Measurements from ENCODE around the gene AGAP3.
A peak's percentile ranks its signal among the peaks of the same experiment; 100 is the strongest.

AGAP3 gene

DNA sequence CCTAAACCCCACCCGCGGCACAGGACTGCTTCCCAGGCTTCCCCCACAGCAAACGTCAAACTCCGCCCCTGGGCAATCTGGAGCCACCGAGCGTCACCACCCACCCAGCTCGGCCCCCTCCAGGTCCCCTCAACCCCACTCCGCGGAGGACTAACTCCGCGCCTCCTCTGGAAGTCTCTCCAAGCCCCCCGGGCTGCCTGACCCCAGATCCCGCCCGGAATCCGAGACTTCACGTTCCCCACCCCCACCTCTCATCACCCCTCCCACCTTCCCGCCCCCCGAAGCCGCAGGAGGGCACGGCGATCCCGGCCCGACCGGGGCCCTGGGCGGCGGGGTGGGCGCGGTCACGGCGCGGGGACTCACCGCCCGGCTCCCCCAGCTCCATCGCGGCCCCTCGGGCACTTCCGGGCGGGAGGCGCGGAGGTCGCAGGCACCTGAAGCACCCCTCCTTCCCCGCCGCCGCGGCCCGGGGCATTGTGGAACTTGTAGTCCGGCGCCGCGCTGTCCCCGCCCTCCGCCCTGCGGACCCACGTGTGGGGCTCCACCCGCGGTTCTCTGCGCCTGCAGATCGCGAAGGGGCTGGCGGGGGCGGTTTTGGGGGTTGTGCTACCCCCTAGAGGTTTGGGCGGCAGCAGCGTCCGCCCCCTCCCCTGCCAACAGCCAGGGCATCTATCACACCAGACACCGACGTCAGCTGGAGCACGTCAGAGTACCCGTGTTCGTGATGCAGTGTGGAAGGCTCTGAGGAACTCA, 3.0 kb upstream of the AGAP3 start, which contains the start of gene TMUB1:
Gene TMUB1, minus strand, starts transcription at position 423 of the 753 bp plus-strand sequence. CDS start 930 bp downstream, outside the sequence.
- peaks cover 22% of the 10 kb centered on the region for H3K4me1 ChIP-seq (ENCODE audit: insufficient read depth, low read length)
- H3K9ac ChIP-seq (ENCODE audit: low read depth, low read length), result peak within 1 kb of the TSS; percentile 62

GRCh38 chr7:151083824-151084160, 2.5 kb upstream of the AGAP3 start:
- Histone ChIP-seq H3K9ac (ENCODE audit: low read depth, low read length) (peak overlapping the region; percentile 62; the same call in 1 of the 2 replicates), H3K9me3 (ENCODE audit: control insufficient read depth, insufficient read depth, low read length) (no peaks in the 10 kb centered on the region), H3K4me1 (ENCODE audit: insufficient read depth, low read length) (peaks cover 22% of the 10 kb centered on the region), H3K36me3 (ENCODE audit: insufficient read depth, low read length) (no peaks in the 10 kb centered on the region)

More for the DNA sequence above, 3.0 kb upstream of the AGAP3 start, which contains the start of gene TMUB1:
- Histone ChIP-seq H3K36me3 (ENCODE audit: insufficient read depth, low read length) (no peaks in the 10 kb centered on the region), H3K9me3 (ENCODE audit: control insufficient read depth, insufficient read depth, low read length) (no peaks in the 10 kb centered on the region)

DNA sequence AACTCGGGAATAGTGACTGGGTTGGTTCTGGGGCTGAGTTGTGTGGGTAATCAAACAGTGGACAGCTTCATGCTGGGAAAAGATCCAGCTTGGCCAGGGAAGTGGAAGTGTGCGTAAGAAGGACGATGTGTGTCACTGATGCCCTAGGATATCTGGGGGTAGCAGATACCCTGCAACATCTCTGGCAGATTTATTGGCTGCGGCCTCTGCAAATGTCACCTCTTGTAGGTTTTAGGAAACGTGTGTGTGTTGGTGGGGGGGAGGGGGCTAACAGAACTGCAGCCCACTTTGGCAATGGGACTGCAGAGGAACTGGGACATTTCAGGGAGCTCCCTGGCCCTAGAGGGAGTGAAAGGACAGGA, 965 bp upstream of the AGAP3 start:
- Histone ChIP-seq H3K36me3 (ENCODE audit: insufficient read depth, low read length) (no peaks in the 10 kb centered on the region), H3K9me3 (ENCODE audit: control insufficient read depth, insufficient read depth, low read length) (no peaks in the 10 kb centered on the region), H3K4me1 (ENCODE audit: insufficient read depth, low read length) (peaks cover 25% of the 10 kb centered on the region), H3K9ac (ENCODE audit: low read depth, low read length) (no peak overlapping the region)

GRCh38 chr7:151086802-151087244, 548 bp downstream of the AGAP3 start:
- Histone ChIP-seq H3K36me3 (ENCODE audit: insufficient read depth, low read length) (no peaks in the 10 kb centered on the region), H3K4me1 (ENCODE audit: insufficient read depth, low read length) (peaks cover 26% of the 10 kb centered on the region), H3K9ac (ENCODE audit: low read depth, low read length) (peak overlapping the region; percentile 66), H3K9me3 (ENCODE audit: control insufficient read depth, insufficient read depth, low read length) (no peaks in the 10 kb centered on the region)

GRCh38 chr7:151087245-151088018, 1.2 kb downstream of the AGAP3 start:
- H3K4me1 ChIP-seq (ENCODE audit: insufficient read depth, low read length), result peaks cover 26% of the 10 kb centered on the region
- H3K9me3 ChIP-seq (ENCODE audit: control insufficient read depth, insufficient read depth, low read length), result no peaks in the 10 kb centered on the region
- H3K9ac ChIP-seq (ENCODE audit: low read depth, low read length), result peak overlapping the region; percentile 66
- H3K36me3 ChIP-seq (ENCODE audit: insufficient read depth, low read length), result no peaks in the 10 kb centered on the region

GRCh38 chr7:151088019-151088855, 2.0 kb downstream of the AGAP3 start:
- no peaks in the 10 kb centered on the region for H3K36me3 ChIP-seq (ENCODE audit: insufficient read depth, low read length)
- H3K9me3 ChIP-seq (ENCODE audit: control insufficient read depth, insufficient read depth, low read length), result no peaks in the 10 kb centered on the region
- peak overlapping the region; percentile 66 for H3K9ac ChIP-seq (ENCODE audit: low read depth, low read length)
- peaks cover 26% of the 10 kb centered on the region for H3K4me1 ChIP-seq (ENCODE audit: insufficient read depth, low read length)

DNA sequence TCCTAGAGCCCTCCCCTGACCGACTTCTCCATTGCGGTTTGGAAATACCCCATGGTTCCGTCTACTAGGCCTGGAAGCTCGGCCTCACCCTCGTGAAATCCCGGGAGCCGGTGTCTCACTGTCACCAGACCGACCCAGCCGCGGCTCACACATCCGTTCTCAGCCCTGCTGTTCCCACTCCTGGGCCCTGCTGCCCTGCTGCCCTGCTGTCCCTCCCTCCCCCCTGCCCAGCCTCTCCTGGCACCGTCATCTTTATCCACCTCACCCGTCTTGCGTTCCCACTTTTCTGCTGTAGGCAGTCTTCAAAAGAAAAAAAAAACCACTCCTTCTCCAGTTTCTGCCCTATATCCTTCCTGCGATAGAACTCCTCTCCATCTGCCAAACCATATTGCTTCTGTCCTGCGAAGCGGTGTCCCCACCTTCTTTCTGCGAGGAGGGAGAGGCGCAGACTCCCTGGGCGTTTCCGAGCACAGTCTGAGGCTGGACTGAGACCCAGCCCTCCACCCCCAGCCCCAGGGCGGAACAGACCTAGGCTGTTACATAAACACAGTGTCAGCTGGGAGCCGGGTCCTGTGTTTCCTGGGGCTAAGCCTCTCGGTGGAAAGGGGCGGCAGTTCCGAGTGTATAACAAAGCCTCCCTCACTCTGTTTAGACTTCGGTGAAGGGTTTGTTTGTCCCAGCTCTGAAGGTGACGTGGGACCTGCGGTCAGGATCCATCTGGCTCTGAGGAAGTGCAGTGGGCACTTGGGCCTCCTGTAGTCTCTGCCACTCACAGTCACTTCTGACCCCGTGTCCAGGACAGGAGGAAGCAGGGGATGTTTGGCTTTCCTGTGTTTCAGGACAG, 2.8 kb downstream of the AGAP3 start:
- Histone ChIP-seq H3K4me1 (ENCODE audit: insufficient read depth, low read length) (peaks cover 26% of the 10 kb centered on the region), H3K9ac (ENCODE audit: low read depth, low read length) (peak overlapping the region; percentile 31; the same call in 1 of the 2 replicates), H3K9me3 (ENCODE audit: control insufficient read depth, insufficient read depth, low read length) (no peaks in the 10 kb centered on the region), H3K36me3 (ENCODE audit: insufficient read depth, low read length) (no peaks in the 10 kb centered on the region)

DNA sequence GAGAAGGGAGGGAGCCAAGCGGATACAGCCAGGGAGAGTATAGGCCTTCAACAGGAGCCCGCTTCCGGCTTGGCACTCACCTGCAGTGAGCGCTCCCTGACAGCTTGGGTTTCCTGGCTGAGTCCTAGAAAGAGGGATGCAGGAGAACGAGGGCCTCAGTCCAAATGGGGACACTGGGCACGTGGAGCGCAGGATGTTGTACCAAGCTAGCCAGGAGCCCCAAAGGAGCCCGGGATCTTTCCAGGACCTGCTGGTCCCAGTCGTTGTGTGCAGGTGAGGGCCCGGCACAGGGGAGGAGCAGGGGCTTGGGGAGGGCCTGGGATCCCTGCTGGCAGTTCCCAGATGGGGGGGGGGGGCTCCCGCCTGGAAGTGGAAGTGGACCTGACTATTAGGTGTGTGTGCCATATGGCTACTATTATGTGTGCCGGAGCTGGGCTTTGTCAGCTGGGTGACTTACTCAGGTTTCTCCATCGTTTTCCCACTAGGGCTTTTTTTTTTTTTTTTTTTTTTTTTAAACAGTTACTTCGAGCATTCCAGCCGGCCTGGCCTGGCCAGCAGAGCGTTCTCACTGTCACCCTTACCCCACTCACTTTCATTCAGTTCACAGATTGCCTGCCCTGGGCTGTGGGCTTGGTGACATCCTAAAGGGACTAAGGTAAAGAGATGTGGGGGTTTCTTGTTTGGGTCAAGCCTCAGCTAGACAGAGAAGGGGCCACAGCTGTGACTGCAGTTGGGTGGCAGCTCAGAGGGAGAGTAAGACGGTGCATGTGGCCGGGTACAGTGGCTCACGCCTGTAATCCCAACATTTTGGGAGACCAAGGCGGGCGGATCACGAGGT, 3.8 kb downstream of the AGAP3 start:
- Histone ChIP-seq H3K9me3 (ENCODE audit: control insufficient read depth, insufficient read depth, low read length) (no peaks in the 10 kb centered on the region), H3K9ac (ENCODE audit: low read depth, low read length) (no peak overlapping the region), H3K4me1 (ENCODE audit: insufficient read depth, low read length) (peaks cover 25% of the 10 kb centered on the region), H3K36me3 (ENCODE audit: insufficient read depth, low read length) (no peaks in the 10 kb centered on the region)

DNA sequence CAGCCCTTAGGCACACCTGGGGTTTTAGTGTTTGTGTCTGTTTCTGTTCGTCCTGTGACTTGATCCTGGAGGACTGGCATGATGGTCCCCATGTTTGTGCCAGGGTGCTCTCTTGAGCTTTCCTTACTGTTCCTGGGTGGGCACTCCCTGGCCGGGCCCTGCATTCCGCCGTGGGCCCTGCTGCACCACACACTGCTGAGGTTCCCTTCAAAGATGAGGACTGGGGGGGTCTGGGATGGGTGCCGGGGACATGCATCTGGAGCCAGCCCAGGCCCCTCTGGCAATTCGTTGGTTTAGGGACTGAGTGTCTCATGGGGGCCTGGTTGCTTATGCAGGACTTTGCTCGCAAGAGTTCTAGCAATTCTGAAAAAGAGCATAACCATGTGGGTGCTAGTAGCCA, 4.7 kb downstream of the AGAP3 start:
- Histone ChIP-seq H3K9me3 (ENCODE audit: control insufficient read depth, insufficient read depth, low read length) (no peaks in the 10 kb centered on the region), H3K9ac (ENCODE audit: low read depth, low read length) (no peak overlapping the region), H3K36me3 (ENCODE audit: insufficient read depth, low read length) (no peaks in the 10 kb centered on the region), H3K4me1 (ENCODE audit: insufficient read depth, low read length) (peaks cover 21% of the 10 kb centered on the region; the same call in 1 of the 2 replicates)

DNA sequence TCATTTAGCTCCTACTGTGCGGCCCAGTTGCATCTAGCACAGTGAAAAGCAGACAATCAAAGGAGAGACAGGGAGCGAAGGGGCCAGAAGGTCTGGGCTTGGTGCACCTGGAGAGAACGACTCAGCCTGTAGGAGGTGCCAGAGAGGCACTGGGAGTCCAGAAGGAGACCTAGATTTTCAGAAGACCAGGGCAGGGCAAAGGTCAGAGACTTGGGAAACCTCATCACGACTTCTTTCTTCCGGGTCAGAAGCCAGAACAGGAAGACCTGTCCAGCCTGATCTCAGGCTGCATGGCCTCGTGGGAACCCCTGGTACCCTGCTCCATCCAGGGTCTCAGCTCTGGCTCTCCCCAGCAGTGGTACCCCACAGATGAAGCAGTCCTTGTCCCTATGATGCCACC, 5.2 kb downstream of the AGAP3 start:
- Histone ChIP-seq H3K4me1 (ENCODE audit: insufficient read depth, low read length) (peaks cover 21% of the 10 kb centered on the region; the same call in 1 of the 2 replicates), H3K9ac (ENCODE audit: low read depth, low read length) (no peak overlapping the region), H3K9me3 (ENCODE audit: control insufficient read depth, insufficient read depth, low read length) (no peaks in the 10 kb centered on the region), H3K36me3 (ENCODE audit: insufficient read depth, low read length) (no peaks in the 10 kb centered on the region)

DNA sequence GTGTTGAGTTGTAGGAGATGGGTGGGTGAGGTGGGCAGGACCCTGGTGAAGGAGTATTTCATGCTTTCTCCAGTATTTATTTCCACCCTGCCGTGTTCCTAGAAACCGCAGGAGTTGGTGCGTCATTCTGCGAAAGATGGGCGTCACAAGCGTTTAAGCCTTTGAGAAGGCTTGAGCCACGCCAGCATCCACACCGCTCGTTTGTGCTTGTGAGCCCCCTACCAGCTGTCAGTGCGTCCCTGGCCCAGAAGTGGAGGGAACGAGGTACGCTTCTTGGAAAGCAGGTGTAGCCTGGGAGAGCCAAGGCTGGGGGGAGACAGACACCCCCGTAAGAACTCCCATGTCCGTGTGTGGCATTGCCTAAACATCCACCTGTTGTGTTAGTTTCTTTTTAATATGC, 5.7 kb downstream of the AGAP3 start:
- no peaks in the 10 kb centered on the region for H3K36me3 ChIP-seq (ENCODE audit: insufficient read depth, low read length)
- H3K9me3 ChIP-seq (ENCODE audit: control insufficient read depth, insufficient read depth, low read length), result no peaks in the 10 kb centered on the region
- H3K4me1 ChIP-seq (ENCODE audit: insufficient read depth, low read length), result peaks cover 21% of the 10 kb centered on the region; the same call in 1 of the 2 replicates
- no peak overlapping the region for H3K9ac ChIP-seq (ENCODE audit: low read depth, low read length)

- H3K36me3 ChIP-seq (ENCODE audit: insufficient read depth, low read length), result no peaks in the 10 kb centered on the region
- H3K9me3 ChIP-seq (ENCODE audit: control insufficient read depth, insufficient read depth, low read length), result no peaks in the 10 kb centered on the region
- no peak overlapping the region for H3K9ac ChIP-seq (ENCODE audit: low read depth, low read length)
- H3K4me1 ChIP-seq (ENCODE audit: insufficient read depth, low read length), result peaks cover 13% of the 10 kb centered on the region; the same call in 1 of the 2 replicates
Observed at GRCh38 chr7:151093748-151094147, 7.5 kb downstream of the AGAP3 start.

DNA sequence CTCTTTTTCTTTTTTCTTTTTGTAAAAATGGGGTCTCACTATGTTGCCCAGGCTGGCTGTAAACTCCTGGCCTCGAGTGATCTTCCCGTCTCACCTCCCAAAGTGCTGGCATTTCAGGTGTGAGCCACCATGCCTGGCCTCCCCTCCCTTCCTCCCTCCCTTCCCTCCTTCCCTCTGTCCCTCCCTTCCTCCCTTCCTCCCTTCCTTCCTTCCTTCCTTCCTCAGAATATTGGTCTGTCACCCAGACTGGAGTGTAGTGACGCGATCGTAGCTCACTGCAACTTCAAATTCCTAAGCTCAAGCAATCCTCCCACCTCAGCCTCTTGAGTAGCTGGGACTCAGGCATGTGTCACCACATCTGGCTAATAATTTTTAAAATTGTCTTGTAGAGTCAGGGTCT, 8.4 kb downstream of the AGAP3 start:
- Histone ChIP-seq H3K4me1 (ENCODE audit: insufficient read depth, low read length) (peaks cover 9% of the 10 kb centered on the region; the same call in 1 of the 2 replicates), H3K36me3 (ENCODE audit: insufficient read depth, low read length) (no peaks in the 10 kb centered on the region), H3K9ac (ENCODE audit: low read depth, low read length) (no peak overlapping the region), H3K9me3 (ENCODE audit: control insufficient read depth, insufficient read depth, low read length) (no peaks in the 10 kb centered on the region)
